ENCODE results near the gene LETM1. TPM values are rescaled to one million over a fixed set of nuclear protein-coding genes. Genes with fewer than 3 reads are reported as not detected.

LETM1 gene
- total and polyA plus RNA-seq, 2 experiments from 2014 or later, result 23.3 to 68.9 TPM

GRCh38 chr4:1770245-1770644 lies 85.7 kb downstream of the LETM1 start:
- no peaks in the 10 kb centered on the region for H3F3A ChIP-seq (replicated peaks; ENCODE audit: low read depth)
- no peaks in the 10 kb centered on the region for H3K79me2 ChIP-seq (replicated peaks; ENCODE audit: insufficient read depth)
- peaks cover 22% of the 10 kb centered on the region for H3K4me1 ChIP-seq (ENCODE audit: insufficient read depth)
- ATAC-seq (peak; percentile 0; the same call in 2 of the 3 replicates), DNase-seq (ENCODE audit: low spot score) (no peak)
- H3K4me2 ChIP-seq, result no peak overlapping the region
- H3K4me3 ChIP-seq, result no peak overlapping the region
- Mint-ChIP-seq H3K27me3 (ENCODE audit: insufficient read depth, low read depth, poor library complexity) (peaks cover 17% of the 10 kb centered on the region), H3K27ac (no peak overlapping the region), H3K36me3 (ENCODE audit: low read depth) (no peaks in the 10 kb centered on the region), H3K4me3 (no peak overlapping the region), H3K4me1 (peaks cover 12% of the 10 kb centered on the region), H3K9me3 (no peaks in the 10 kb centered on the region; the same call in 2 of the 3 replicates)
- H2AFZ ChIP-seq, result no peak overlapping the region
- H3K9me2 ChIP-seq (ENCODE audit: insufficient read depth), result no peaks in the 10 kb centered on the region
- TF ChIP-seq ZNF114 (CRISPR knock-in tag; IDR thresholded peaks at IDR 0.05) (no peak), CREB1 (CRISPR knock-in tag; IDR thresholded peaks at IDR 0.05; ENCODE audit: low read depth) (no peak), REST (IDR thresholded peaks at IDR 0.05; ENCODE audit: unreplicated experiment) (no peak), ZNF462 (CRISPR knock-in tag; IDR thresholded peaks at IDR 0.05) (no peak), JUNB (IDR thresholded peaks at IDR 0.05; ENCODE audit: unreplicated experiment) (no peak), ETS1 (IDR thresholded peaks at IDR 0.05) (no peak)
- H4K20me1 ChIP-seq (replicated peaks; ENCODE audit: insufficient read depth), result no peaks in the 10 kb centered on the region
- no peak overlapping the region for H3K27ac ChIP-seq (ENCODE audit: low read depth)
- H3K27me3 ChIP-seq (ENCODE audit: insufficient read depth), result no peaks in the 10 kb centered on the region
- no peaks in the 10 kb centered on the region for H3K36me3 ChIP-seq (ENCODE audit: insufficient read depth)

Data from GM23338 (cell line).